H1 (cell line): ENCODE measurements around the gene CCDC33. TPM values are rescaled to one million over a fixed set of nuclear protein-coding genes. Genes with fewer than 3 reads are reported as not detected.

ENCODE experiments used
- CTCF ChIA-PET: fragments of 300-600 bp; sonication (Branson Sonifier 250); formaldehyde crosslinking; loops from one replicate; lab custom pipeline; 2021; ENCODE audit not compliant: partially characterized antibody; lab: Charles Lee
- POLR2A ChIA-PET: fragments of 300-600 bp; sonication (Branson Sonifier 250); formaldehyde crosslinking; loops from one replicate; lab custom pipeline; 2021; ENCODE audit warnings: inconsistent platforms; ENCODE audit not compliant: partially characterized antibody; lab: Charles Lee
- DNase-seq, 2 experiments: peaks; one replicate each; pipeline versions ENCODE4 v3.0.0 to v3.0.0-alpha.2; 2010 to 2022; ENCODE audit warnings: low spot score in 2 of 2, low read depth in 1 of 2, mixed read lengths in 1 of 2
- FAIRE-seq: peaks from 2 replicates; lab custom pipeline; 2011; peaks lifted over from hg19 to GRCh38; lab: Jason Lieb, UNC
- H2AFZ ChIP-seq: 2 replicates; pipeline ENCODE4 v1.8.1; 2012; ENCODE audit warnings: low read length, inconsistent platforms
- H2AK5ac ChIP-seq: 2 replicates; pipeline ENCODE4 v1.6.1; 2013; ENCODE audit warnings: low read depth, low read length
- H2BK120ac ChIP-seq: replicated peaks from 2 replicates; pipeline ENCODE3; 2013; ENCODE audit warnings: low read depth, low read length, inconsistent platforms
- H2BK12ac ChIP-seq: 2 replicates; pipeline ENCODE4 v1.6.1; 2013; ENCODE audit warnings: low read depth, low read length
- H2BK15ac ChIP-seq: 2 replicates; pipeline ENCODE4 v1.6.1; 2013; ENCODE audit warnings: low read length
- H2BK20ac ChIP-seq: 2 replicates; pipeline ENCODE4 v1.6.1; 2013; ENCODE audit warnings: low read length
- H2BK5ac ChIP-seq: 2 replicates; pipeline ENCODE4 v1.6.1; 2013; ENCODE audit warnings: low read depth, low read length
- H3K14ac ChIP-seq: 2 replicates; pipeline ENCODE4 v1.6.1; 2013; ENCODE audit warnings: inconsistent platforms; ENCODE audit not compliant: insufficient read length
- H3K18ac ChIP-seq: 2 replicates; pipeline ENCODE4 v1.6.1; 2013; ENCODE audit warnings: low read length; ENCODE audit errors: extremely low read depth
- H3K23ac ChIP-seq: 2 replicates; pipeline ENCODE4 v1.6.1; 2013; ENCODE audit warnings: inconsistent platforms; ENCODE audit not compliant: insufficient read length
- H3K23me2 ChIP-seq: 2 replicates; pipeline ENCODE4 v1.6.1; 2013; ENCODE audit warnings: low read depth, low read length
- H3K27ac ChIP-seq: 2 replicates; pipeline ENCODE4 v1.6.1; 2011; ENCODE audit warnings: low read depth, low read length, inconsistent platforms
- H3K27me3 ChIP-seq, 4 experiments: replicated peaks in 1 of 4; 1 replicate in 1 of 4; 2 replicates in 3 of 4; pipeline versions ENCODE4 v1.6.1 to v1.8.1; 2011 to 2013; ENCODE audit warnings: low read length in 3 of 4, mild to moderate bottlenecking in 3 of 4, inconsistent platforms in 2 of 4, mixed read lengths in 2 of 4, moderate library complexity in 1 of 4; ENCODE audit not compliant: control insufficient read depth in 3 of 4, insufficient read depth in 3 of 4; ENCODE audit errors: extremely low read depth in 1 of 4
- H3K36me3 ChIP-seq, 4 experiments: 2 replicates each; pipeline versions ENCODE4 v1.6.1 to v1.8.1; 2011 to 2013; ENCODE audit warnings: mild to moderate bottlenecking in 4 of 4, low read length in 3 of 4, moderate library complexity in 2 of 4, control low read depth in 1 of 4, inconsistent platforms in 1 of 4; ENCODE audit not compliant: insufficient read depth in 4 of 4, control insufficient read depth in 2 of 4
- H3K4ac ChIP-seq: replicated peaks from 2 replicates; pipeline ENCODE3; 2013; ENCODE audit warnings: low read length, low read depth, mixed read lengths, inconsistent platforms; ENCODE audit not compliant: insufficient read length
- H3K4me1 ChIP-seq, 4 experiments: replicated peaks in 1 of 4; 1 replicate in 1 of 4; 2 replicates in 3 of 4; pipeline versions ENCODE4 v1.6.1 to v1.8.1; 2011 to 2013; ENCODE audit warnings: low read length in 3 of 4, inconsistent platforms in 2 of 4, mixed read lengths in 1 of 4; ENCODE audit not compliant: insufficient read depth in 4 of 4, control insufficient read depth in 3 of 4
- H3K4me2 ChIP-seq, 2 experiments: 2 replicates each; pipeline versions ENCODE4 v1.6.1 to v1.8.1; 2011 to 2013; ENCODE audit warnings: low read depth in 2 of 2, low read length in 2 of 2, control low read depth in 1 of 2, inconsistent platforms in 1 of 2, mild to moderate bottlenecking in 1 of 2; ENCODE audit not compliant: insufficient read depth in 1 of 2
- H3K4me3 ChIP-seq, 4 experiments: fragments of 200-600, 300-600 bp in 1 of 4; sonication (generic), shearing (Covaris generic), sonication (Bioruptor Twin) in 1 of 4; 2 replicates each; pipeline versions ENCODE4 v1.5.1 to v1.8.1; 2011 to 2016; ENCODE audit warnings: low read length in 4 of 4, low read depth in 3 of 4, control low read depth in 2 of 4, inconsistent platforms in 2 of 4, mild to moderate bottlenecking in 2 of 4, mixed read lengths in 1 of 4, moderate library complexity in 1 of 4; ENCODE audit not compliant: insufficient read depth in 2 of 4; ENCODE audit errors: extremely low read depth in 1 of 4
- H3K56ac ChIP-seq: replicated peaks from 2 replicates; pipeline ENCODE3; 2013; ENCODE audit warnings: low read depth, mild to moderate bottlenecking, mixed read lengths, low read length, inconsistent platforms; ENCODE audit not compliant: insufficient read length
- H3K79me1 ChIP-seq: 2 replicates; pipeline ENCODE4 v1.6.1; 2013; ENCODE audit warnings: low read depth, low read length, control low read depth
- H3K79me2 ChIP-seq, 2 experiments: 2 replicates each; pipeline versions ENCODE4 v1.6.1 to v1.8.1; 2012 to 2013; ENCODE audit warnings: low read length in 2 of 2, mild to moderate bottlenecking in 2 of 2, inconsistent platforms in 1 of 2; ENCODE audit not compliant: insufficient read depth in 2 of 2, control insufficient read depth in 1 of 2
- H3K9ac ChIP-seq, 4 experiments: replicated peaks in 1 of 4; 1 replicate in 1 of 4; 2 replicates in 3 of 4; pipeline versions ENCODE4 v1.6.1 to v1.8.1; 2011 to 2013; ENCODE audit warnings: low read depth in 3 of 4, low read length in 3 of 4, control low read depth in 2 of 4, mild to moderate bottlenecking in 2 of 4, moderate library complexity in 2 of 4, inconsistent platforms in 1 of 4; ENCODE audit errors: extremely low read depth in 1 of 4
- H3K9me3 ChIP-seq, 2 experiments: 2 replicates each; pipeline versions ENCODE4 v1.6.1 to v1.8.1; 2012 to 2013; ENCODE audit warnings: mild to moderate bottlenecking in 2 of 2, moderate library complexity in 2 of 2, control low read depth in 1 of 2, inconsistent platforms in 1 of 2, low read depth in 1 of 2, low read length in 1 of 2, mixed read lengths in 1 of 2; ENCODE audit not compliant: insufficient read depth in 2 of 2
- H4K20me1 ChIP-seq, 2 experiments: replicated peaks in 1 of 2; 2 replicates each; pipeline versions ENCODE3 to v1.8.1; 2011 to 2013; ENCODE audit warnings: inconsistent platforms in 2 of 2, low read length in 2 of 2, mild to moderate bottlenecking in 1 of 2; ENCODE audit not compliant: insufficient read depth in 2 of 2, control insufficient read depth in 1 of 2
- H4K5ac ChIP-seq: 2 replicates; pipeline ENCODE4 v1.6.1; 2013; ENCODE audit warnings: low read length, low read depth, mixed read lengths, inconsistent platforms; ENCODE audit not compliant: insufficient read length
- H4K8ac ChIP-seq: 2 replicates; pipeline ENCODE4 v1.8.0; 2013; ENCODE audit warnings: mild to moderate bottlenecking, moderate library complexity, low read length, inconsistent platforms; ENCODE audit not compliant: insufficient read depth; ENCODE audit errors: extremely low read depth
- H4K91ac ChIP-seq: replicated peaks from 2 replicates; pipeline ENCODE3; 2013; ENCODE audit warnings: low read length, mixed read lengths, inconsistent platforms; ENCODE audit not compliant: insufficient read length
- SP1 ChIP-seq: IDR thresholded peaks from 2 replicates; pipeline ENCODE4 v1.6.1; 2011; ENCODE audit warnings: low read depth, low read length
- SRF ChIP-seq: IDR thresholded peaks from 2 replicates; pipeline ENCODE4 v1.6.1; 2011; ENCODE audit warnings: mild to moderate bottlenecking, low read depth, low read length, moderate library complexity
- TBP ChIP-seq: IDR thresholded peaks from 2 replicates; pipeline ENCODE4 v1.6.1; 2011; ENCODE audit warnings: low read depth, low read length, improper control_type of control experiment
- WGBS, 2 experiments: shearing (Covaris generic) in 1 of 2; methylation state at CpG; one replicate each; pipeline versions ENCODE4 v1.1.6 to v1.1.7; 2013 to 2015; ENCODE audit warnings: low lambda C conversion rate in 2 of 2, mixed read lengths in 2 of 2, inconsistent platforms in 1 of 2, low coverage in 1 of 2, missing lambda C conversion rate in 1 of 2; ENCODE audit not compliant: insufficient replicate concordance in 2 of 2, insufficient coverage in 1 of 2, insufficient read length in 1 of 2; ENCODE audit errors: extremely low coverage in 1 of 2, missing lambda C conversion rate in 1 of 2; 5-methylcytosine and 5-hydroxymethylcytosine counted together
- polyA plus RNA-seq, 7 experiments: library from polyadenylated mRNA; depleted of rRNA in 3 of 7; stranded (reverse) in 5 of 7; unstranded in 2 of 7; fragments of >200 nt in 5 of 7; fragments of 200-250 nt in 2 of 7; gene quantifications; 1 replicate in 5 of 7; 2 replicates in 1 of 7; 4 replicates in 1 of 7; pipeline versions ENCODE4 v1.2.1 to v1.2.3, GENCODE V29; 2011 to 2013; ENCODE audit warnings: missing spikeins in 2 of 7, mixed read lengths in 2 of 7
- total RNA-seq: library from RNA; stranded (reverse); fragmentation: NEBNext Ultra II Directional; extraction: Animal tissue kit (Norgen Biotek cat#: 25700); gene quantifications from 2 replicates; pipeline ENCODE4 v1.2.1, GENCODE V29; 2021

The CCDC33 gene
- total and polyA plus RNA-seq, 2 of the 8 experiments (the other 6 are each of a cell fraction or from before 2014, with no cell fraction given) = 2.0 to 2.7 TPM

GRCh38 chr15:74275957-74276356 is 39.8 kb downstream of the CCDC33 start:
- H2BK15ac ChIP-seq = 0 out of 2 replicates have a peak overlapping the region, but pooled peaks have one; percentile 61
- no peak for TF ChIP-seq SRF
- peak; percentile 71; the same call in 1 of the 2 replicates for TF ChIP-seq SP1
- peak; percentile 39; the same call in 1 of the 2 replicates for TF ChIP-seq TBP
- TF ChIP-seq, all 59 proteins: peak for 2
- H2BK120ac ChIP-seq = no peak overlapping the region
- no peak overlapping the region for H3K9ac ChIP-seq
- ChIA-PET CTCF (interaction anchor here (1.1 to 2.0 kb wide), 2 partner anchors 12 to 36 kb away, joined by 3 to 8 read pairs; no protein-coding TSS in a partner anchor), POLR2A (no interaction called here)
- H3K23me2 ChIP-seq = no peaks in the 10 kb centered on the region
- no peak overlapping the region for H2BK12ac ChIP-seq
- no peak overlapping the region for H3K23ac ChIP-seq
- H2AFZ ChIP-seq = no peak overlapping the region
- no peak overlapping the region for H3K27ac ChIP-seq
- H2AK5ac ChIP-seq = no peak overlapping the region
- DNase-seq (no peak), FAIRE-seq (peak; percentile 13)
- no peak overlapping the region for H3K14ac ChIP-seq
- H3K79me1 ChIP-seq = no peaks in the 10 kb centered on the region
- H4K8ac ChIP-seq = no peak overlapping the region
- 86% methylated on average over 6 of the region's 6 CpGs; no CpG with 5 or more reads in 1 of the 2 experiments for WGBS, 2 experiments
- no peaks in the 10 kb centered on the region for H3K79me2 ChIP-seq
- H4K91ac ChIP-seq = no peak overlapping the region
- no peaks in the 10 kb centered on the region for H3K27me3 ChIP-seq
- no peaks in the 10 kb centered on the region for H3K36me3 ChIP-seq
- H3K4me2 ChIP-seq = no peak overlapping the region
- no peak overlapping the region for H2BK5ac ChIP-seq
- H3K18ac ChIP-seq = no peak overlapping the region; the same call in 1 of the 2 replicates
- H3K4me3 ChIP-seq = no peak overlapping the region
- H3K9me3 ChIP-seq = no peaks in the 10 kb centered on the region
- no peak overlapping the region for H4K5ac ChIP-seq
- H4K20me1 ChIP-seq = no peaks in the 10 kb centered on the region
- H3K4me1 ChIP-seq = 0 out of 7 replicates have a peak, but pooled peaks cover 0 to 2% (median 0%) of the 10 kb centered on the region in 4 experiments
- H3K4ac ChIP-seq = no peak overlapping the region
- H2BK20ac ChIP-seq = no peak overlapping the region
- H3K56ac ChIP-seq = no peak overlapping the region
